ENCODE data around the gene PIAS3. TPM values are rescaled to one million over a fixed set of nuclear protein-coding genes. Genes with fewer than 3 reads are reported as not detected.

The PIAS3 gene
- total RNA-seq, 1 donor: 24.6 TPM

DNA sequence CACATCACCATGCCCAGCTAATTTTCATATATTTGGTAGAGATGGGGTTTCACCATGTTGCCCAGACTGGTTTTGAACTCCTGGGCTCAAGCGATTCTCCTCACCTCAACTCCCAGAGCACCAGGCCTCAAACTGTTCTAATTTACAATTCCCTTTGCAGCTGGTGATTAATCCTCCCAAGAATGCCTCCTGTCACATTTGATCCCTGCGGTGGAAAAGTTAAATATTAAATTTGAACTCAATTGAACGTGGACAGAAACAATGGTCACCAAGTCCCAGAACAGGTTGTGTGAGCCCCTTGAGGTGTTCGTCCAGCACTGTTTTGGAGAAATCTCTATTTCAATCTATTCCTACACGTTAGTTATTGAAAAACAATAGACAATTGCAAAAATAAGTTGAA, 28.8 kb upstream of the PIAS3 start:
- TF ChIP-seq, protein P1, sequence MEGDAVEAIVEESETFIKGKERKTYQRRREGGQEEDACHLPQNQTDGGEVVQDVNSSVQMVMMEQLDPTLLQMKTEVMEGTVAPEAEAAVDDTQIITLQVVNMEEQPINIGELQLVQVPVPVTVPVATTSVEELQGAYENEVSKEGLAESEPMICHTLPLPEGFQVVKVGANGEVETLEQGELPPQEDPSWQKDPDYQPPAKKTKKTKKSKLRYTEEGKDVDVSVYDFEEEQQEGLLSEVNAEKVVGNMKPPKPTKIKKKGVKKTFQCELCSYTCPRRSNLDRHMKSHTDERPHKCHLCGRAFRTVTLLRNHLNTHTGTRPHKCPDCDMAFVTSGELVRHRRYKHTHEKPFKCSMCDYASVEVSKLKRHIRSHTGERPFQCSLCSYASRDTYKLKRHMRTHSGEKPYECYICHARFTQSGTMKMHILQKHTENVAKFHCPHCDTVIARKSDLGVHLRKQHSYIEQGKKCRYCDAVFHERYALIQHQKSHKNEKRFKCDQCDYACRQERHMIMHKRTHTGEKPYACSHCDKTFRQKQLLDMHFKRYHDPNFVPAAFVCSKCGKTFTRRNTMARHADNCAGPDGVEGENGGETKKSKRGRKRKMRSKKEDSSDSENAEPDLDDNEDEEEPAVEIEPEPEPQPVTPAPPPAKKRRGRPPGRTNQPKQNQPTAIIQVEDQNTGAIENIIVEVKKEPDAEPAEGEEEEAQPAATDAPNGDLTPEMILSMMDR (IDR thresholded peaks at IDR 0.05; ENCODE audit: insufficient read depth, low read length): no peak
- DNase-seq (ENCODE audit: low read depth): no peak
- no peak overlapping the region for H3K4me3 ChIP-seq (ENCODE audit: low read depth, low read length)

DNA sequence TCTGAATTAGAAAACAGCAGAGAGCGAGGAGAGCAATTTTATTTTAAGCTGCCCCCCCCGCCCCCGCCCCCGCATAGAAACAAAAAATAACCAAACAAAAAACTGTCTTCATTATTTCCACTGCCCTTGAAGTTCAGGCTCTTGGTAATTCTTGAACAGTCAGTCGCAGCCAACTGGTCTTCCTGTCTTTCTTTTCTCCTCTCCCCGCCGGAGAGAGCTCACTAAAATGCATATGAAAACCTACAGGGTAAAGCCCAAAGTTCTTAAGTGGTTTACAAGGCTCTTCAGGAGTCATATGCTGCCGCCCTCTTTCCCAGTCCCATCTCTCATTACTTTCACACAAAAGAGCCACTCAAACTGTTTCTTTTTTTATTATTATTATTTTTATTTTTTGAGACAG, 27.9 kb upstream of the PIAS3 start:
- TF ChIP-seq, protein P1 (IDR thresholded peaks at IDR 0.05; ENCODE audit: insufficient read depth, low read length): no peak
- no peak overlapping the region for H3K4me3 ChIP-seq (ENCODE audit: low read depth, low read length)
- DNase-seq (ENCODE audit: low read depth): no peak

DNA sequence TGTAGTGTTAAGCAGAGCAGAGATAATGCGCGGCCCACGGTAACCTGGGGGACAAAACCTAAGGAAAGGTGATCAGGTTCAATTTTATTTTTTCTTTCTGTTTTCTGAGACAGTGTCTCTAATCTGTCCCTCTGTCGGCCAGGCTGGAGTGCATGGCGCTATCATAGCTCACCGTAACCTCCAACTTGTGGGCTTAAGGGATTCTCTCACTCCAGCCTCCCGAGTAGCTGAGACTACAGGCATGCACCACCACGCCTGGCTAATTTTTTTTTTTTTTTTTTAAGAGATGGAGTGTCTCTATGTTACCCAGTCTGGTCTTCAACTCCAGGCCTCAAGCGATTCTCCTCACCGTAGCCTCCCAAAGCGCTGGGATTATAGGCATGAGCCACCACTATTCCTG, 27.5 kb upstream of the PIAS3 start:
- no peak for DNase-seq (ENCODE audit: low read depth)
- peak overlapping the region; percentile 75 for H3K4me3 ChIP-seq (ENCODE audit: low read depth, low read length)
- TF ChIP-seq, protein P1 (IDR thresholded peaks at IDR 0.05; ENCODE audit: insufficient read depth, low read length): no peak

DNA sequence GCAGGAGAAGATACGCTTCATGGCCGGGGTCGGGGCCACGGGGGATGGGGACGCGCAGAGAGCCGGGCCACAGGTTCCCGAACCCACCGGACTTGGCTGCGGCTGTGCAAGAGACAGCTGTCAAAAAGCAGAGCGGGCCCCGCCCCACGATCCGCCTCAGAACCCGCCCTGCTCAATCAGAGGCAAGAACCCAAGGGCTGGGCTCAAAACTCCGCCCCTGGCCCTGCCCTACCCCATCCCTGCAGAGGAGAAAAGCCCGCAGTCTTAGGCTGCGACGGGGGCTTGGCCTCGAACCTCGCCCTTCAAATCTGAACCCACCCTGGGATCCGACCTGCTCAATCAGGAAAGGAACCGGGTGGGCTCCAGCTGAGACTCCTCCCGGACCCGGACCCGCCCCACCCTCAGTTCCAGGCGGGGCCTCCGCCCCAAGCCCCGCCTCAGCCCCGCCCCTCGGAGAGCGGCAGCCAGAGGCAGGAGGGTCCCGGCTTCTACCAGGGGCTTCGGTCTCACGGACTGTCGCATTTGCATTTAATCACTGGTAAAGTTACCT, 26.9 kb upstream of the PIAS3 start, which contains the start of gene ANKRD35:
ANKRD35 (minus strand) TSS at position 129 of the 550 bp plus-strand sequence; CDS start at position 21, 108 bp downstream.
- TF ChIP-seq, protein P1 (IDR thresholded peaks at IDR 0.05; ENCODE audit: insufficient read depth, low read length): no peak
- DNase-seq (ENCODE audit: low read depth): no peak
- H3K4me3 ChIP-seq (ENCODE audit: low read depth, low read length): peak within 1 kb of the TSS; percentile 75

DNA sequence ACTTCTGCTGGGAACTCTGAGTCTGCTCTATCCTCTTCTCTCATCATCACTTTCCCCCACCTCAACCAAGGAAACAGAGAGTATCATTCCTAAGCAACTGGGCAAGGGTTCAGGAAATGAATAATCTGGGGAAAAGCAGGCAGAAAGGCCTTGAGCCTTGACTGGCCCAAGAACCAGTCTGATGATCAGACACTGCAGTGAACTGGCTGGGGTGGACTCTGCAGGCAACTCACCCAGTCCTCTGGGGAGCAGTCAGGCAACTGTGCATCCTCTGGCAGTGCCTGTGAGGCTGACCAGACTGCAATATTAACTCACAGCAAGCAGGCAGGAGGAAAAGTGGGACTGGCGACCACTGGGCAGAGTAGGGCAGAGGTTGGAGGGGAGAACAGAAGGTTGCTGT, 25.8 kb upstream of the PIAS3 start:
- TF ChIP-seq, protein P1 (IDR thresholded peaks at IDR 0.05; ENCODE audit: insufficient read depth, low read length): no peak
- DNase-seq (ENCODE audit: low read depth): peak; percentile 68
- H3K4me3 ChIP-seq (ENCODE audit: low read depth, low read length): peak overlapping the region; percentile 6

DNA sequence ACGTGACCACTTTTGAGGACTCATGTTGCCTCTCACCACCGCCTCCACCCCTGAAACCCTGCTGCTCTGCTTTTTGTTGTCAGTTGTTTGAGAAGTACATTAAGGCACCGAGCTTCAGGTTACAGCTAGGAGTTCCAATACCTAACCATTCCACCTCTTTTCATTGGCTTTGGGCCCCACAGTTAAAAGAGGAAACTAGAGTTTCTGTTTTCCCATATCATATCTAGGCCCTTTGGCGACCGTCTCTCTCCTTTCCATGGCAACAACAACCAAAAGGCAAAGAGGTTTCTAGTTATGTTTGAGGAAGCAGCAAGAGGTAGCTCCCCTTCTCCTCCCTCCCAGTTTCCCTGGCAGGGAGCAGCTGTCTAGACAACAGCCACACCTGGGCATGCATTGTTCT, 20.9 kb upstream of the PIAS3 start:
- H3K4me3 ChIP-seq (ENCODE audit: low read depth, low read length): no peak overlapping the region
- no peak for DNase-seq (ENCODE audit: low read depth)
- TF ChIP-seq, protein P1 (IDR thresholded peaks at IDR 0.05; ENCODE audit: insufficient read depth, low read length): no peak

DNA sequence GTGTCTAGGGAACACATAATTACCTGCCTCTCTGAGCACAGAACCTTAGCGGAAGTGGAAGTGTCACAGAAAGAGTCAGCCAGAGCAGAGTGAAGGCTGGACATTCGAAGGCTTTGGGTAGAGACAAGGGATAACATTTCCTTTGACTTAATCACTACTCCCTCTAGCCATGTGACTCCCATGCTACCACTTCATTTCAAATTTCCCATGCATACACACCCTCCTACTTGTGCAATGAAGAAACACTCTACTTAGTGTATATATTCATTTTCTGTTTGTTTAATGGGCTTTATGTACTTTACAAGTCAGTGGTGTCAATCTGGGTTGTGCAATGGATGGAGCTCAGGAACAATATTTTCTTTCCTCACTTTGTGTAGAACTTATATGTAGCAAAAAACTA, 19.8 kb upstream of the PIAS3 start:
- DNase-seq (ENCODE audit: low read depth): no peak
- no peak overlapping the region for H3K4me3 ChIP-seq (ENCODE audit: low read depth, low read length)
- TF ChIP-seq, protein P1 (IDR thresholded peaks at IDR 0.05; ENCODE audit: insufficient read depth, low read length): no peak

All from fibroblast of the aortic adventitia (primary cell).